GM12865 (cell line): Measurements from ENCODE around the gene PRPSAP2.

Experiments used
- DNase-seq: peaks from one replicate; pipeline ENCODE4 v3.0.0; 2010; ENCODE audit warnings: low read depth
- H3K4me3 ChIP-seq: 2 replicates; pipeline ENCODE4 v1.5.1; 2011; ENCODE audit warnings: mild to moderate bottlenecking, low read depth, low read length, control low read depth
- CTCF ChIP-seq: IDR thresholded peaks from 2 replicates; pipeline ENCODE4 v1.5.1; 2011; ENCODE audit warnings: low read length, control low read depth, low read depth, inconsistent platforms; ENCODE audit not compliant: insufficient read depth; ENCODE audit errors: missing control alignments

Gene PRPSAP2

GRCh38 chr17:18946536-18946935 lies 88.6 kb downstream of the PRPSAP2 start:
- no peak overlapping the region for H3K4me3 ChIP-seq
- no peak for DNase-seq
- TF ChIP-seq CTCF, result no peak

GRCh38 chr17:18947866-18948265 lies 89.9 kb downstream of the PRPSAP2 start:
- no peak for DNase-seq
- no peak for TF ChIP-seq CTCF
- no peak overlapping the region for H3K4me3 ChIP-seq

GRCh38 chr17:18948476-18949006 lies 90.6 kb downstream of the PRPSAP2 start:
- TF ChIP-seq CTCF, result no peak

GRCh38 chr17:18949566-18949965 lies 91.6 kb downstream of the PRPSAP2 start:
- TF ChIP-seq CTCF, result no peak
- no peak for DNase-seq
- no peak overlapping the region for H3K4me3 ChIP-seq

More at GRCh38 chr17:18948476-18949006, 90.6 kb downstream of the PRPSAP2 start:
- DNase-seq, result no peak
- H3K4me3 ChIP-seq, result no peak overlapping the region

GRCh38 chr17:18950346-18950745 lies 92.4 kb downstream of the PRPSAP2 start:
- no peak for DNase-seq
- H3K4me3 ChIP-seq, result no peak overlapping the region
- TF ChIP-seq CTCF, result no peak

GRCh38 chr17:18950944-18951905 lies 93.3 kb downstream of the PRPSAP2 start:
- no peak for DNase-seq
- no peak for TF ChIP-seq CTCF
- no peak overlapping the region for H3K4me3 ChIP-seq
